ENCODE measurements around the gene PSAP. TPM values are rescaled to one million over a fixed set of nuclear protein-coding genes. Genes with fewer than 3 reads are reported as not detected.

PSAP gene
- total and polyA plus RNA-seq, 2 experiments from 2014 or later = 151 to 391 TPM

GRCh38 chr10:71778071-71778825 lies 72.8 kb downstream of the PSAP start (continued):
- no peak for TF ChIP-seq STAT1 (IDR thresholded peaks at IDR 0.05; ENCODE audit: unreplicated experiment)

GRCh38 chr10:71777213-71777985 lies 73.7 kb downstream of the PSAP start:
- Mint-ChIP-seq H3K27me3 (ENCODE audit: insufficient read depth, low read depth, poor library complexity) (peaks cover 11% of the 10 kb centered on the region), H3K36me3 (ENCODE audit: low read depth) (no peaks in the 10 kb centered on the region), H3K4me1 (peaks cover 14% of the 10 kb centered on the region), H3K4me3 (no peak overlapping the region), H3K27ac (no peak overlapping the region), H3K9me3 (0 out of 3 replicates have a peak, but pooled peaks cover 2% of the 10 kb centered on the region)
- Histone ChIP-seq H3K9me2 (ENCODE audit: insufficient read depth) (no peaks in the 10 kb centered on the region), H3K4me3 (no peak overlapping the region), H3K79me2 (replicated peaks; ENCODE audit: insufficient read depth) (no peaks in the 10 kb centered on the region), H3K4me1 (ENCODE audit: insufficient read depth) (peaks cover 3% of the 10 kb centered on the region; the same call in 1 of the 2 replicates), H3K4me2 (no peak overlapping the region), H3F3A (replicated peaks; ENCODE audit: low read depth) (no peaks in the 10 kb centered on the region), H3K36me3 (ENCODE audit: insufficient read depth) (no peaks in the 10 kb centered on the region), H4K20me1 (replicated peaks; ENCODE audit: insufficient read depth) (no peaks in the 10 kb centered on the region), H3K27ac (ENCODE audit: low read depth) (no peak overlapping the region), H2AFZ (no peak overlapping the region), H3K27me3 (ENCODE audit: insufficient read depth) (peaks cover 8% of the 10 kb centered on the region; the same call in 1 of the 2 replicates)
- ATAC-seq = no peak
- DNase-seq (ENCODE audit: low spot score) = no peak
- TF ChIP-seq ZNF114 (CRISPR knock-in tag; IDR thresholded peaks at IDR 0.05) = no peak
- no peak for TF ChIP-seq EZH2 (IDR thresholded peaks at IDR 0.05; ENCODE audit: low read depth, unreplicated experiment)
- TF ChIP-seq NANOG (IDR thresholded peaks at IDR 0.05; ENCODE audit: borderline replicate concordance) = no peak
- TF ChIP-seq ZNF331 (CRISPR knock-in tag; IDR thresholded peaks at IDR 0.05; ENCODE audit: low read depth) = no peak
- TF ChIP-seq, protein P1, sequence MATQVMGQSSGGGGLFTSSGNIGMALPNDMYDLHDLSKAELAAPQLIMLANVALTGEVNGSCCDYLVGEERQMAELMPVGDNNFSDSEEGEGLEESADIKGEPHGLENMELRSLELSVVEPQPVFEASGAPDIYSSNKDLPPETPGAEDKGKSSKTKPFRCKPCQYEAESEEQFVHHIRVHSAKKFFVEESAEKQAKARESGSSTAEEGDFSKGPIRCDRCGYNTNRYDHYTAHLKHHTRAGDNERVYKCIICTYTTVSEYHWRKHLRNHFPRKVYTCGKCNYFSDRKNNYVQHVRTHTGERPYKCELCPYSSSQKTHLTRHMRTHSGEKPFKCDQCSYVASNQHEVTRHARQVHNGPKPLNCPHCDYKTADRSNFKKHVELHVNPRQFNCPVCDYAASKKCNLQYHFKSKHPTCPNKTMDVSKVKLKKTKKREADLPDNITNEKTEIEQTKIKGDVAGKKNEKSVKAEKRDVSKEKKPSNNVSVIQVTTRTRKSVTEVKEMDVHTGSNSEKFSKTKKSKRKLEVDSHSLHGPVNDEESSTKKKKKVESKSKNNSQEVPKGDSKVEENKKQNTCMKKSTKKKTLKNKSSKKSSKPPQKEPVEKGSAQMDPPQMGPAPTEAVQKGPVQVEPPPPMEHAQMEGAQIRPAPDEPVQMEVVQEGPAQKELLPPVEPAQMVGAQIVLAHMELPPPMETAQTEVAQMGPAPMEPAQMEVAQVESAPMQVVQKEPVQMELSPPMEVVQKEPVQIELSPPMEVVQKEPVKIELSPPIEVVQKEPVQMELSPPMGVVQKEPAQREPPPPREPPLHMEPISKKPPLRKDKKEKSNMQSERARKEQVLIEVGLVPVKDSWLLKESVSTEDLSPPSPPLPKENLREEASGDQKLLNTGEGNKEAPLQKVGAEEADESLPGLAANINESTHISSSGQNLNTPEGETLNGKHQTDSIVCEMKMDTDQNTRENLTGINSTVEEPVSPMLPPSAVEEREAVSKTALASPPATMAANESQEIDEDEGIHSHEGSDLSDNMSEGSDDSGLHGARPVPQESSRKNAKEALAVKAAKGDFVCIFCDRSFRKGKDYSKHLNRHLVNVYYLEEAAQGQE (IDR thresholded peaks at IDR 0.05; ENCODE audit: unreplicated experiment) = no peak
- TF ChIP-seq STAT1 (IDR thresholded peaks at IDR 0.05; ENCODE audit: unreplicated experiment) = no peak
- TF ChIP-seq ZNF462 (CRISPR knock-in tag; IDR thresholded peaks at IDR 0.05) = no peak
- no peak for TF ChIP-seq POLR2AphosphoS5 (IDR thresholded peaks at IDR 0.05; ENCODE audit: low read depth)
- no peak for TF ChIP-seq EZH2phosphoT487 (IDR thresholded peaks at IDR 0.05; ENCODE audit: unreplicated experiment)
- TF ChIP-seq CREB1 (CRISPR knock-in tag; IDR thresholded peaks at IDR 0.05; ENCODE audit: low read depth) = no peak
- no peak for TF ChIP-seq ETS1 (IDR thresholded peaks at IDR 0.05)
